ENCODE measurements around the gene CCDC40.

Gene CCDC40

DNA sequence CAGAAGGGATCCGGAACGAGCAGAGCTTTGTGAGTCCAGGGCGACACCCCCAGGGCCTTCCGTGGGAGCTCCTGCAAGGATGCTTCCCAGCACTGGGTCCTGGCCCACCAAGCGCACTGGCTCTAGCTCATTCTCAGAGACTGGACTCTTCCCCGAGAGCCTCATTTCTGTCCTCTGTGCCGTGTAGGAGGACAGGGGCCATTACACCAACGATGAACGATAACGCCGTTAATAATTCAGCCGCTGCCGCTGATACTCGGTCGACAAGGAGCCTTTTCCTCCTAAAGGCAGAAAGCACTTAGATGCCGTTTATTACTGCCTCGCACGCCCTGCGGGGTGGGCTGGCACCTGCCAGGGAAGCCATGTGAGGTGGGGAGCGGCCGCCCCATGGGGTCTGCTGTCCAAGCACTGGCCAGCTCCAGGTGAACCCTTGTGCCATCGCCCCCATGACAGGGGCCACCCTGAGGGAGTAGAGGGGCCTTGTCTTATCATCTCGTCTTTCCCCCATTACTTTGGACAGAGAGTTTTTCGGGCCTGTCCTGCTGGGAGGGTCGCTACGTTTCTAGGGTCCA is 34.3 kb upstream of the CCDC40 start:
- DNase-seq = no peak

DNA sequence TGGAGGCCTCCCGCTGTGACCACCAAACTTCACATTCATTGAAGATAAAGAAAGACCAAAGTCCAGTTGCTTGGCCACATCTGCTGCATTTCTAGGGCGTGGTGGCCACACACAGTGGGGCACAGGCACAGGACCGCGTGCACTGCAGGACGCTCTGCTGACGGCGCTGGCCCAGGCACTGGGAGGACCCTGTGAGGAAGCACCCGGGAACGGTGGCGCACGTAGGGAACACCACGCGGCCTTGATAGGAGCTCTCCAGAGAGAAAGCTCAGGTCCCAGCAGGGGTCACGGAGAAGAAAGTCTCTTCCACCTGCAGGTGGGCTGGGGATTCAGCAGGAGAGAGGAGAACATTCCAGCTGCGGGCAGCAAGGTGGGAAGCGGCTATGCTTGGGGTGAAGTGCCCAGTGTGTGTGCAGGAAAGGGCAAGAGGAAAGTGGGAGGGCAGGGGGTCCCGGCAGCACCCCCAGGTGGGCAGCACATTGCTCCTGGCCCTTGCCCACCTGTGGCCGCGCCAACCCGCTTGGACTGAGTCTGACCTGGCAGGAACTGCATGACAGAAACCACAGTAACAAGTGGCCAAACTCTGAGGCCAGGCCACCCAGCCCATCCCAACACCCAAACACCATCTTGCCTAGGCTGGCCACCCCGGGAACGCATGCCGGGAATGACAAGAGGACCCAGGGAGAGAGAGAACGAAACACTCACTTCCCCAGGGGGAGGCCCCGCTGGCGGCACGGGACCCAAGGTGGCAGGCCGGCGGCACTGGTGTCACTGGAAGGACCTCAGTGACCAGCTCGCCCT is 33.6 kb upstream of the CCDC40 start:
- no peak for DNase-seq

DNA sequence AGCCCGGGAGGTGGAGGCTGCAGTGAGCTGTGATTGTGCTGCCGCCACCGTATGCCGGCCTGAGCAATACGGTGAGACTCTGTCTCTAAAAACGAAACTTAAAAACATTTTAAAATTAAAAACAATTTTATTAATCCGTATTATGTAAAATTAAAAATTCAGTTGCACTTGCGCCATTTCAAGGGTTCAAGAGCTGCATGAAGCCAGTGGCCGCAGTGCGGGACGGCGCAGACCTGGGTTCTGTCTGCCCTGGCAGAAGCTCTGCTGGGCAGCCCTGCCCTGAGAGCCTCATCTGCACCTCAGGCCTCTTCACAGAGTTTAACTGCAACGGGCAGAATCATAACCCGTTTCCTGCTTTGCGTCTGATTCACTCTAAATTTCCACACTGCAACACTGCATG is 32.5 kb upstream of the CCDC40 start:
- no peak for DNase-seq

DNA sequence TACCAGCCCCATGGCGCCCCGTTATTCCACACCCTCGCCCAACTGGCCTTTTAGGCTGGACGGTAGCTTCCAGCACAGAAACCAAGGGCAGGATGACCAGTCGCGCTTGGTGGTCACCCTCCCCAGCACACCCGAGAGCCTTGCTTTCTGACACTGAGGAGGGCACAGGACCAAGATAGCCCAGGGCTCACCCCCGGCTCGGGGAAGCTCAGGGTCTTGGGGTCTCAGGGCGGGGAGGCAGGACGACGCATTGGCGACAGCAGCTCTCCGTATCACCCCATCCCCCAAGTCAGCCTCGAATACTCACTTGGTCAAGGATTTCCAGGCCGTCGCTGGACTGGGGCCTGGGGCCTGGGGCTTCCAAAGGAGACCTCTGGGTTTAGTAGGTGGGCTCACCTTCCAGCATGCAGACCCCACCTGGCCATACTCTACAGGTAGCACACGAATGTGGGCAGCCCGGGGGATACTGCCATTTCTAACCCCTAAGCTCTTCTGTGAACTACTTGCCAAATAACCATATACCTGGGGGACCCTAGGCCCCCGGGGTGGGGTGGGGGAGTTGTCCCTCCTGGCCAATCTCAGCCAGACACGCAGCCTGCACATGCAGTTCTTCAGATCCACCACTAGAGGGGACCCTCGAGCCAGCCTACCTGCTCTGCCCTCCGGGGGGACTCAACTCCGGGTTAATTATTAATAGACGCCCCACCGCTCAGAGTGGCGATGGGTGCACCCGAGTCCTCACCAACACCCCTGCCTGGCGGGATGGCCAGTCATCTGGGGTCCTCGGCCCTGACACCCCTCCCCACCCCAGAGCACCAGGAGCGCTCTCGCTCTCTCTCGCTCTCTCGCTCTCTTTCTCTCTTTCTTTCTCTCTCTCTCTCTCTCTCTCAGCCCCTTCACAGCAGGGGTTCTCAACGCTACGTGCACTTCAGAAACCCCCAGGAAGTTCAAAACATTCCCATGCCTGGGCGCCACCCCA is 30.8 kb upstream of the CCDC40 start:
- DNase-seq = peak; percentile 12 to 39

DNA sequence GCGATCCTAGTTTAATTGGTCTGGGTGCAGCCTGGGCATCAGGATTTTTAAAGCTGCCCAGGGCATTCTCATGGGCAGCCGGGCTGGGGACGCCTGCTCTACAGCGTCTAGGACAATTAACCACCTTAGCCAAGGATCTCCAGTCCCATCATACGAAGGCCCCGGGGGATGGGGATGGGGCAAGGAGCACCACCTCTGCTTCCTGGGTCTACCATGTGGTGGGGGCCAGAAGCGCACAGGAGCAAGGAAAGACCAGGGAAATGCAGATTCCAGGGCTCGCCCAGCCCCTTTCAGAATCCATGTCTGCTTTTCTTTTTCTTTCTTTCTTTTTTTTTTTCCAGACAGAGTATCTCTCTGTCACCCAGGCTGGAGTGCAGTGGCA is 30.1 kb upstream of the CCDC40 start:
- DNase-seq = no peak

DNA sequence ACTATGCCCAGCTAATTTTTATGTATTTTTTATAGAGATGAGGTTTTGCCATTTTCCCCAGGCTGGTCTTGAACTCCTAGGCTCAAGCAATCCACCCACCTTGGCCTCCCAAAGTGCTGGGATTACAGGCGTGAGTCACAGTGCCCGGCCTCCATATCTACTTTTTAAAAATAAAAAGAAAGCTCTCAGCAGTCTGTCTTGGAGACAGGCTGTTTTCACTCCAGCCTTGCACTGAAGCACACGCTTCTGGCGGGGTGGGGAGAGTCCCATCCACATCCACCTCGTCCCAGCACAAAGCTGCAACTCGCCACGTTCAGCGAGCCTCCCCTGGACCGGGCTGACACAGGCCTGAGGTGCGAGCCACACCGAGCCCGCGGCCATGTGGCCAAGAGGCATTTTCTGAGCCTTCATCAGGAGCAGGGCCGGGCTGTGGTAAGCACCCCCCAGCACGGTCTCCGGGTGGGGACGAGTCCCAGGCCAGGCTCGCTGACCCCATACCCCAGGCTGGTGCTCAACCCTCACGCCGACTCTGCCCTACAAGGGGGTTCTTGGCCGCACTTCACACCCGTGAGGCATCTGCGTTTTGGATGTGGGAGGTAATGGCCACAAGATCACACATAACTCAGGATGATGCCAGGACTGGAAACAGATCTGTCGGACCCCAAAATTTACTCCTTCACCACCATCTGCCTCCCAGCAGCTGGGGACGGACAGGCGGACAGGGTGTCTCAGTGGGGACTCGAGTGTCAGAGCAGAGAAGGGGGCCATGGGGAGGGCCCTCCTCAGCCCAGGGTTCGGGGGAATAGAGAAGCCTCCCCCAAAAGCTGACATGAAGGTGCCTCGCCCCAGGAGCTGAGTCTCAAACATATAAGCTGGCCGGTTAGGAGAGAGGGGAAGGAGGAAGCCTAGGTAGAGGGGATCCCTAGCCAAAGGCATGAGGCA is 29.4 kb upstream of the CCDC40 start:
- no peak for DNase-seq

DNA sequence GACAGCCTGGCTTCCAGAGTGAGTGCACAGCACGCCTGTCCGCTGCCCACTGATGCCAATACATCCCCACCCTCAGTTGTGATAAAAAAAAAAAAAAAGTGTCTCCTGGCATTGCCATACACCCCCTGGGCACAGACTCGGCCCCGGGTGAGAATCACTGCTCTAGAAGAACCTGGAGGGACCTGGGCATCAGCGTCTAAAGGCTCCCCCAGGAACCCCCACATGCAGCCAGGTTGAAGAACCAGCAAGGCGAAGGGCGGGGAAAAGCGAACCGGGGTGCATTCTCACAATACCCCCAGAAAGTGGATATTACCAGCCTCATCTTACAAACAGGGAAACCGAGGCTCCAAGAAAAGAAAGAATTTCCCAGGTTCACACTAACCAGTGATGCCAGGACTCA is 28.5 kb upstream of the CCDC40 start:
- no peak for DNase-seq

DNA sequence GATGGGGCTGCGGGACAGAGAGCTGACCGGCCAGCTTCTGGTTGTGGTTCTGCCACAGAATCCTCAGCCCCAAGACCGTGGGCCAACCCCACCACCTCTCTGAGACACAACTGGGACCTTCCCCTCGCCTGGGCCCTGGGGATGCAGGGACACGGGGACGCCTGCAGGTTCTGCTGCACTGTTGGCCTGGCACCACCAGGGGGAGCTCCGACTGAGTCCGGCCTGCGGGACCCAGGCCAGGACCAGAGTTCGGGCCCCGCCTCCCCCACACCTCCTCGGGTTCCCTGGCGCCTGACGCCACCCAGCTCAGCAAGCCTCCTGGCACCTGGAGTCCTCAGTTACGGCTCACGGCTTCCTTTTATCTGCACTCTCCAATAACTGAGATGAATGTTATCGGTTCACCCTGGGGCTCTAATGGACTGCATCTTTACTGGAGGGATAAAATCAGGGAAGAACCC is 28.0 kb upstream of the CCDC40 start:
- DNase-seq = peak; percentile 55 to 79

DNA sequence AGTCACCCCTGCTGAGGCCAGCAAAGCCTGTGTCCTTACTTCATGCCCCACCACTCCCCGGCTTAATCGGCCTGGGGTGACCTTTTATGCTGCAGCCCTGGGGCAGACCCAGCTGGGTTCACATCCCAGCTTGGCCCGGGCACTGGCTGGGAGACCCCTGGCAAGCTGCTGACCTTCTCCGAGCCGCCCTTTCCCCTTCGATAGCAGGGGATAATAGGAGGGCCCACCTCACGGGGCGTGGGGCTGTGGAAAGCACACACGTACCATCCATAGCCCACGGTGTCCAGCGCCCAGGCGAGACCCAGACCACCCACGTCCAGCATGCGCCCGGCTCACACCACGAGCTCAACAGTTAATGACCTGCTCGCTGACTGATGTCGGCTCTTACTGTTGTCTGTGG is 27.6 kb upstream of the CCDC40 start:
- no peak for DNase-seq

DNA sequence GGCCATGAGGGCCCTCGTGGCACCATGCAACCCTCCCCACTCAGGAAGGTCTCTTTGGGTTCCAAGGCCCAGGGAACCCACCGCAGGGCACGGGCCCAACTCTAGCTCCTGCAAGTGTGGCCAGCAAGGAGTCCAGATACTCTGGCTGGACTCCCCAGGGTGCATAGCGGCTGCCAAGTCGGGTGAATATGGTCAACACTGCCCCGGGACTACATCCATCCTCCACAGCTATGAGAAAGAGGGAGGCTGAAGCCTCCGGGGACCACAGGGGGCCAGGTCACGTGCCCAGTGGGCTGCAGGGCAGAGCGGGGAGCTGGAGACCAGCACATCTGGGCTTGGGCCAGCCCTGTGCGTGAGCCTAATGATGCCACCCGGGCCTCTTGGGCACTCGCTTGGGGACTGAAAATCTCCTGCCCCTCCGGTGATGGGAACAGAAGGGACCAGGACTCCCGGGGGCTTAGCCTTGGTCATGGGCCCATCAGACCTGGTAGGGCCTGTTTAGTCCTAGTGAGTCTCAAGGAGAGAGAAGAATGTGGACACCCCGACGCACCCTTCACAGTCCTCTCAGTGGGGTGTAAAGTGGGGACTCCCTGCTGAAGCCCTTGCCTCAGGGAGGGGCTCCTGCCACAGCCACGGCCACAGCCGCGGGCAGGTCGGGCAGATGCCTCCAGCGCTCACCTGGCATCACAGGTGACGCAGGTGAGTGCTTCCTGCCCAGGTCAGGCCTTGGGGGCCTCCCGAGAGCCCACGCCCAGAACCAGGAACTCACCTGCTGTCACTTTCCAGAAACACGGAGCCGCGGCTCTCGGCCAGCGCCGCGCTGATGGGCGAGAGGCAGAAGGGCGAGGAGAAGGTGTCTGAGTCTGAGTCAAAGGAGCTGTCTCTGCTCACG is 26.8 kb upstream of the CCDC40 start:
- no peak for DNase-seq

DNA sequence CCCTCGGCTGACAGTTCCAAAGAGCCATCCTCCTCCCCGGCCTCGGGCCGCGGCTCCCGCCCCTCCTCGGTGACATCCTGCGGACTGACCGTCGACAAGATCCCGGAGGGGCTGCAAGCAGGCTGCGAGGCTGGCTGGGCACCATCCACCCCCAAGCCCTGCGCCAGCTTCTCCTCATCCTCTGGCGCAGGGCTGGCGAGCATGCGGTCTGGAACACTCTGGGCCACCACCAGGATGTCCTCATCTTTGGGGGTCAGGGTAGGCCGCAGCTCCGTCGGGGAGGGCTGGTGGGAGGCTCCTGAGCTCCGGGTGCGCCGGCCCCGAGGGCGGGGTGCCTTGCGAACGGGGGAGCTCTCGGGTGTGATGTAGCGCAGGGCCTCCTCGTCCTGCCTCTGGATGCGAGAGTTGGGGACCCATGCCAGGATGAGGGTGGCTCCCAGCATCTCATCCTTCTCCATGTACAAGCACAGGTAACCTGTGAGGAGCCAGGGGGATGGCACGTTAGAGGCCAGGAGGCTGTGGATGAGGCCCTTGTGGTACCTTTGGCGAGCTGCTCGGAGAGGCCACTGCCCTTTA is 26.1 kb upstream of the CCDC40 start:
- no peak for DNase-seq

DNA sequence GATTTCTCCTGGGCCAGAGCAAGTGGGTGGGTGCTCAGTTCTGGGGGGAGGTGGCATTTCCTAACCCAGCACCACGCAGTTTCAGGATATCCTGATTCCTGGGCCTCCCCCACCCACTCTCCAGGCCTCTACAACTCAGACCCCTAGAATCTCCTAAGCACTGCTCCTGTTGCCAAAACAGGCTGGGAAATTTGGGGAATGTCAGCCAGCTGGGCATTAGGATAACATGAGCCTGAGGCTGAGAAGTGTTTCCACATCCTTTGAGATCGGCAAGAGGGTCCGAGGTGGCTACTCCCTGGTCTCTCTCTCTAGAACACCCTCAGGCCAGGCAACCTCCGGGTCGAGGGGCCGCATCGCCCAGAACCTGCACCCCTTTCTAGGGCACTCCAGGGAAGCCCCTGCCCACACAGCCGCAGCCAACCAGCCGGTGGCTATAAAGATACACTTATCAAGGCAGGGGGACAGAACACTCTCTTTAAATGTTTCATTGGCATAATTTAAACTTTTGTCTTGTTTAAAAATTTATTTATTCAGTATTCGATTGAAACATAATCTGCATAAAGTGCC is 24.4 kb upstream of the CCDC40 start:
- DNase-seq = no peak

DNA sequence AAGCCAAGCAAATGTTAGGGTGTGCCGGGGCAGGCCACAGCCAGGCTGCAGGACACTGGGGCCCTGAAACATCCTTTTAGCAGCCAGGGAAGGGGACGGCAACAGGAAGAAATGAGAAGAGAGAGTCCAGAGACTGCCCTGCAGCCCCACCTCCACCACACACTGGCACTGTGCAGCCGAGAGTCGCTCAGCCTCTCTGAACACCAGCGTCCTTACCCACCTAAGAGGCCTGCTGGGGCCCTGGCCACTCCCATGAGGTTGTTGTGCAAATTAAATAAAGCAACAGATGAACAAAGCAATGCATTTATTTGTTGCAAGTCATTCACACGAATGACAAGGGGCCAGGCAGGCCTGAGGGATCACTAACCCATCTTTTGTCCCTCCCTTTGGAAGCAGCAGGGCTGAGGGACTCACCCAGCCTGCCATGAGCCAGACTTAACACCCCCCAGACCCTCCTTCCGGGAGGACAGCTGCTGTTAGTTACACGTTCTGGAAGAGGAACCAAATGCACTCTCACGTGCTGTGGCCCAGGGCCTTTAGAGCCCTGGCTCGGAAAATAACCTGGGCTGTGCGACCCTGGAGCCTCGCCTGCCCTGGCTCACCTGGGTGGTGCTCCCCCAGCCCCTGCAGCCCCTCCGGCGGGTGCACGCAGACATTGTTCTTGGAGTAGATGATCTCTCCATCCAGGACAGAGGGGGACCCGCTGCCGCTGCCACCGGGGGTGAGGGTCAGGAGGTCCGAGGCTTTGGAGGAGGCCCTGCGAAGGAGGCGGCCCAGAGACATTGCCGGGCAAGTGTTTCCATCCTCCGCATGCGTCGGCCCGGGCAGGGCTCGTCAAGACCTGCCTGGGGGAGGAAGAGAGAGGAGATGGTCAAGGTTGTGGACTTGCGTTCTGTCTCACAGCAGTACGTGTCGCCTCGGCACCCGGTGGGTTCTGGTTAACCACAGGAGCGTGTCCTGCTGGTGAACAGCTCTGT is 23.4 kb upstream of the CCDC40 start:
- no peak for DNase-seq

DNA sequence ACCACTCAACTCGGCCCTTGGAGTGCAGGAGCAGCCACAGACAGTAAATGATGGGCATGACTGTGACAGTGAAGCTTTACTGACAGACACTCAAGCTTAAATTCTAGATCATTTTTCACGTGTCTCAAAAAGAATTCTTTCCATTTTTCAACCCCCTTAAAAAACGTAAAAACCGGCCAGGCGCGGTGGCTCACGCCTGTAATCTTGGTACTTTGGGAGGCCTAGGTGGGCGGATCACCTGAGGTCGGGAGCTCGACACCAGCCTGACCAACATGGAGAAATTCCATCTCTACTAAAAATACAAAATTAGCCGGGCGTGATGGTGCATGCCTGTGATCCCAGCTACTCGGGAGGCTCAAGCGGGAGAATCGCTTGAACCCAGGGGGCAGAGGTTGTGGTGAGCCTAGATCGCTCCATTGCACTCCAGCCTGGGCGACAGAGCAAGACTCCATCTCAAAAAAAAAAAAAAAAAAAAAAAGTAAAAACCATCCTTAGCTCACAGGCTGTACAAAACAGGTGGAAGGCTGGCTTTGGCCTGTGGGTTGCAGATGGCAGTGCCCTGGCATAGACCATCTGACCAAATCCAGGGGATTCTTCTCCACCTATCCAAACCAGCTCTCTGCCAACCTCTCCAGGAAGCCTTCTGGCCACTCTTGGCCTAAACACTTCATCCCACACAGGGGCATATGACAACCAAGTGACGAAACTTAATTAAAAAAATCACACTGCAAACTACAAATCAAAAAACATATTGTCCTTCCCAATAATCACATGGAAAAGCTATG is 19.0 kb upstream of the CCDC40 start:
- no peak for DNase-seq

DNA sequence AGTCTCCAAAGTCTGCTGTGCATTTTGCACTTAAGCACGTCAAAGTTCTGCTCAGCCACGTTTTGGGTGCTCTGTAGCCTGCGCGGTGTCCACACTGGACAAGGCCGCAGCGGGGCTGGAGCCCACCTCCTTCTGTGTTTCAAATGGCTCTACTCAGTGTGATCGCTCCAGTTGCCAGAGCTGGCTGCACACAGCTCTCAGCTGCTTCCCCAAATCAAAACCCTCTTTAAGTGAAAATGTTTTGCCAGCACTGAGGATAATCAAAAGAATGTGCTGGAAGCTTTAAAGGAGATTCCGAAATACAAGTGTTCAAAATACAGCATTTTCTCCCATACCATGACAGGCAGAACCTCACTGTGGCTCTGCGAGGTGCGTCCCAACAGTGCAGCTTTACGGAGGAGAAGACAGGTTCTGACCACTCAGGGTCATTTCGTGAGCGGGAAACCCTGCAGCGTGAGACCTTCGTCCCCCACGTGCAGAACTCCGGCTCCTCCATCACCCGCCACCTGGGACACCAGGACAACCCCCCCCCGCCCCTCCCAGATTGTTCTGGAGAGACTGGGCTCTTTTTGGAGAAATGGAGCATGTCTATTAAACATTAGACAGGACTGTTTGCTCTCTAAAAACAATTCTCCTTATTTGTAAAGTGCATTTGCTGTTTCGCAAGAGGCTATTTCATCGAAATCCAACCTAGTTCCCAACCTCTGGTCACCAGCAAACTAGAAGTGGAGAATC is 17.4 kb upstream of the CCDC40 start:
- DNase-seq = no peak

DNA sequence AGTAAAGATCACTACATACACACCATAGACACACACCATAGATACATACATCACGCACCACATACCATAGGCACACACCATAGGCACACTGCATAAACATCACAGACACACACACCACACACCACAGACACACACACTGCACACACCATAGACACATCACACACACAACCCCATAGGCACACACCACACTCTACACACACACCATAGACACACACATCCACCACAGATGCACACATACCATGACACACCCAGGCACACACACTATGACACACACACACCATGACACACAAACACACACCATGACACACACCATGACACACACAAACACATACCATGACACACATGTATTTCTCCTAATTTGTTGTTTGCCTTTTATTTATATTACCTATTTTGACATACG is 14.8 kb upstream of the CCDC40 start:
- no peak for DNase-seq

DNA sequence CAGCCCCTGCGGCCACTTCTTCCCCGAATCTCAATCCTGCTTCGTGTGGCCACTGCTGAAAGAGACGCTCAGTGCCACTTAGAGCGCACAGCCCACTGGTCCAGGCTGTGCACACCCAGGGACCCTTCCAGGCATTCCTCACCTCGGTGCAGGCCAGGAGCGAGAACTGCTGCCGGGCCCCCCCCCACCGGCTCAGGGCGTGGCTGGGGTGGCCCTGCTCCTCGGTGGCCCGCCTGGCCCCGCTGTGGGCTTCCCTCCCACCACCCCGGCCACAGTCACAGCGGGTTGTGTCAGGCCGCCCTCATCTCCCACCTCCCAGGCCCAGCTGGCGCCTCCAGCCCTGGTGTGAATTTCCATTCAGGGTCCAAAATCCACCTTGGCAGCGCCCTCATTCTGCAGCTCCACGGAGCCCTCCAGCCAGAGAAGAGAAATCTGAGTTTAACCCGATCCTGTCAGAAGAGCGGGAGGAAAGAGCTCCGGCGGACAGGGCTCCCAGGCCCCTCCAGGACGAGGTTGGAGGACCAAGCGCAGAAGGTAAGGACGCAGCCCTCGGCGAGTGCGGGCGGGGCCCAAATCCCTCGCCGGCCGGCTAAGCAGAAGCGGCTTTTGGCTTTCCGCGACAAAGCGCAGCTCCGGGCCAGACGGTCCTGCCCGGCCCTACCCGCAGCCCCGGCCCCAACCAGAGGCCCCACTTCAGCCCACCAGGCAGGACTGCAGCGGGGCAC is 12.8 kb upstream of the CCDC40 start:
- DNase-seq = no peak
